ENCODE measurements around the gene OSBP2.

The OSBP2 gene

DNA sequence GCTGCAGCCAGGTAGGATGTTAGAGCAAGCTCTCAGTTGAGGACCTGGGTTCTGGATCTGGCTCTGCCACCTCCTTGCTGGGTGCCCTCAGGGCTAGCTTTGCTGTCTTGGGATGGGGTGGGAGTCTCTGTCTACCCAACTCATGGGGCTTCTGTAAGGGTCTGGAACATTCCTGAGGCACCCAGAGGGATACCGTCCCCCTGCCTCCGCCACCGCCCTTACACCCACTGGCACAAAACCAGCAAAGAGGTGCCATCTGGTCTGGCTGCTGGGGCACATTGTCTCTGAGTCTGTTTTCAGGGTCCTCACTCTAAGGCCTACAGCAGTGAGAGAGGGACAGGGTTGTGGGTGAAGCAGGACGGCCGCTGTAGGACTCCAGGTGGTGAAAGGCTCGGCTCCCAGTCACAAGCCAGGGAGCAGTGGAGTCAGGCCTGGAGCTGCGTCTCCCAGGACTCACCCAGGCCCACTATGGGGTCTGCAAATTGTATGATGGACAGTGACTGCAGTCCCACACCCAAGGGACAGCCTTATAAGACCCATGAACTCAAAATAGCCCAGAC, 189.0 kb downstream of the OSBP2 start:
- no peak for TF ChIP-seq YY1 (IDR thresholded peaks at IDR 0.05; ENCODE audit: low read depth)
- no peak for TF ChIP-seq ZBTB7A (IDR thresholded peaks at IDR 0.05; ENCODE audit: low read depth)
- no peak for TF ChIP-seq TAF1 (IDR thresholded peaks at IDR 0.05; ENCODE audit: low read depth)
- TF ChIP-seq NFIC (IDR thresholded peaks at IDR 0.05): no peak
- TF ChIP-seq CEBPB (IDR thresholded peaks at IDR 0.05): no peak
- TF ChIP-seq, protein P1, sequence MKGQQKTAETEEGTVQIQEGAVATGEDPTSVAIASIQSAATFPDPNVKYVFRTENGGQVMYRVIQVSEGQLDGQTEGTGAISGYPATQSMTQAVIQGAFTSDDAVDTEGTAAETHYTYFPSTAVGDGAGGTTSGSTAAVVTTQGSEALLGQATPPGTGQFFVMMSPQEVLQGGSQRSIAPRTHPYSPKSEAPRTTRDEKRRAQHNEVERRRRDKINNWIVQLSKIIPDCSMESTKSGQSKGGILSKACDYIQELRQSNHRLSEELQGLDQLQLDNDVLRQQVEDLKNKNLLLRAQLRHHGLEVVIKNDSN (IDR thresholded peaks at IDR 0.05): no peak
- TF ChIP-seq, protein P2, sequence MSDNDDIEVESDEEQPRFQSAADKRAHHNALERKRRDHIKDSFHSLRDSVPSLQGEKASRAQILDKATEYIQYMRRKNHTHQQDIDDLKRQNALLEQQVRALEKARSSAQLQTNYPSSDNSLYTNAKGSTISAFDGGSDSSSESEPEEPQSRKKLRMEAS (IDR thresholded peaks at IDR 0.05): no peak

DNA sequence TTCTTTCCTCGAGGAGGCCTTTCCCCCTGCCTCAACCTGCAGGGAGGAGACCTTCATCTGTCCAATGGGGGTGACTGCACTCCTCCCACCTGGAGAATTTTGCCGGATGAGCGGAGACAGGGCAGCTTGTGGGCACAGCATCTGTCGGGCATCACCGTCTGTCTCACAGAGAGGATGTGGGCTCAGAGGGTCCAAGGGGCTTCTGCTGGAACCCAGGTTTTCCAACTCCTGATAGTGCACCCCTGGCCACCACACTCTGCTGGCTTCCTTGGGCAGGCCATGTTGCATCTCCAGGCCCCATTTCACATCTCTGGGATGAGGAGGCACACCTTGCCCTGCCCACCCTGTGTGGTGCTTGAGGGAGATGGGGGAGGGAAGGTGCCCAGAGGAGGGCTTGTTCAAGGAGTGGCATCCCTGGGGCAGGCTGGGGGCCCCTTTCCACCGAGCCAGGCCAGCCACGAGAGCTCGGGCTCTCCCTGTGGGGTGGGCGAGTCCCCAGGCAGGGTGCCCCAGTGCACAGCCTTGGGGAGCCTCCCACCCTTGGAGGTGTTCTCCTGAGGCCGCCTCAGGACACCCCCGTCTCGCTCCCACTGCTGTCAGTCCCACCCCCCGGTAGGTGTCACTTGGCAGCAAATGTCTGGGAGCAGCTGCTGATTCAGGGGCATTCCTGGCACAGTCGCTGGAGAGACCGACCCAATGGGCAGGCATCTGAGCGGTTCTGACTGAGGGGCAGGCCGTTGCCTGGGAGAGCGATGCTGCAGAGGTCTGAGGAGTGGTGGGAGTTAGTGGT, 189.7 kb downstream of the OSBP2 start:
- TF ChIP-seq, protein P1 (IDR thresholded peaks at IDR 0.05): no peak
- TF ChIP-seq, protein P2 (IDR thresholded peaks at IDR 0.05): no peak
- TF ChIP-seq, protein P3, sequence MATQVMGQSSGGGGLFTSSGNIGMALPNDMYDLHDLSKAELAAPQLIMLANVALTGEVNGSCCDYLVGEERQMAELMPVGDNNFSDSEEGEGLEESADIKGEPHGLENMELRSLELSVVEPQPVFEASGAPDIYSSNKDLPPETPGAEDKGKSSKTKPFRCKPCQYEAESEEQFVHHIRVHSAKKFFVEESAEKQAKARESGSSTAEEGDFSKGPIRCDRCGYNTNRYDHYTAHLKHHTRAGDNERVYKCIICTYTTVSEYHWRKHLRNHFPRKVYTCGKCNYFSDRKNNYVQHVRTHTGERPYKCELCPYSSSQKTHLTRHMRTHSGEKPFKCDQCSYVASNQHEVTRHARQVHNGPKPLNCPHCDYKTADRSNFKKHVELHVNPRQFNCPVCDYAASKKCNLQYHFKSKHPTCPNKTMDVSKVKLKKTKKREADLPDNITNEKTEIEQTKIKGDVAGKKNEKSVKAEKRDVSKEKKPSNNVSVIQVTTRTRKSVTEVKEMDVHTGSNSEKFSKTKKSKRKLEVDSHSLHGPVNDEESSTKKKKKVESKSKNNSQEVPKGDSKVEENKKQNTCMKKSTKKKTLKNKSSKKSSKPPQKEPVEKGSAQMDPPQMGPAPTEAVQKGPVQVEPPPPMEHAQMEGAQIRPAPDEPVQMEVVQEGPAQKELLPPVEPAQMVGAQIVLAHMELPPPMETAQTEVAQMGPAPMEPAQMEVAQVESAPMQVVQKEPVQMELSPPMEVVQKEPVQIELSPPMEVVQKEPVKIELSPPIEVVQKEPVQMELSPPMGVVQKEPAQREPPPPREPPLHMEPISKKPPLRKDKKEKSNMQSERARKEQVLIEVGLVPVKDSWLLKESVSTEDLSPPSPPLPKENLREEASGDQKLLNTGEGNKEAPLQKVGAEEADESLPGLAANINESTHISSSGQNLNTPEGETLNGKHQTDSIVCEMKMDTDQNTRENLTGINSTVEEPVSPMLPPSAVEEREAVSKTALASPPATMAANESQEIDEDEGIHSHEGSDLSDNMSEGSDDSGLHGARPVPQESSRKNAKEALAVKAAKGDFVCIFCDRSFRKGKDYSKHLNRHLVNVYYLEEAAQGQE (IDR thresholded peaks at IDR 0.05; ENCODE audit: low read depth): no peak
- no peak for TF ChIP-seq TEAD4 (IDR thresholded peaks at IDR 0.05)

DNA sequence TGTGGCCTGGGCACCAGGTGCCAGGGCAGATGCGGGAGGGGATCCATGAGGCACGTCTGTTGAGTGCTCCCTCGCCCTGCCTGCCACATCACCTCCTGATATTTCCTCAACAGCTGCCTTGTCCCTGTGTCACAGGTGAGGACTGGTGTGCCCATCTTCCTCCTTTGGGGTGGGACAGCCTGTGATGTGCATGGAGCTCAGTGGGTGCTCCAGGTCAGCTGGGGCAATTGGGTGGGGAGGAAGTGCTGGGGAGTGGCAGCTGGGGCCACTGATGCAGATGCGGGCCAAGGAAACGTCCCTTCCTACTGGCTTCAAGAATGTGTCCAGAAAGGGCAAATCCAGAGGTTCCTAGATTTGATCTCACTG, 190.3 kb downstream of the OSBP2 start:
- TF ChIP-seq, protein P3 (IDR thresholded peaks at IDR 0.05; ENCODE audit: low read depth): no peak
- no peak for TF ChIP-seq ZBTB7A (IDR thresholded peaks at IDR 0.05; ENCODE audit: low read depth)
- TF ChIP-seq NFIC (IDR thresholded peaks at IDR 0.05): no peak
- TF ChIP-seq, protein P2 (IDR thresholded peaks at IDR 0.05): no peak
- TF ChIP-seq RAD21 (IDR thresholded peaks at IDR 0.05; ENCODE audit: low read depth): no peak
- TF ChIP-seq, protein P1 (IDR thresholded peaks at IDR 0.05): no peak
- TF ChIP-seq TCF12 (IDR thresholded peaks at IDR 0.05; ENCODE audit: low read depth): no peak
- no peak for TF ChIP-seq CREB1 (IDR thresholded peaks at IDR 0.05; ENCODE audit: low read depth)
- TF ChIP-seq YY1 (IDR thresholded peaks at IDR 0.05; ENCODE audit: low read depth): no peak
- TF ChIP-seq EP300 (IDR thresholded peaks at IDR 0.05; ENCODE audit: borderline replicate concordance): no peak
- TF ChIP-seq TEAD4 (IDR thresholded peaks at IDR 0.05): no peak
- TF ChIP-seq TAF1 (IDR thresholded peaks at IDR 0.05; ENCODE audit: low read depth): no peak
- TF ChIP-seq EGR1 (IDR thresholded peaks at IDR 0.05): no peak
- TF ChIP-seq CEBPB (IDR thresholded peaks at IDR 0.05): no peak
- no peak for TF ChIP-seq FOXM1 (IDR thresholded peaks at IDR 0.05; ENCODE audit: borderline replicate concordance, low read depth)

DNA sequence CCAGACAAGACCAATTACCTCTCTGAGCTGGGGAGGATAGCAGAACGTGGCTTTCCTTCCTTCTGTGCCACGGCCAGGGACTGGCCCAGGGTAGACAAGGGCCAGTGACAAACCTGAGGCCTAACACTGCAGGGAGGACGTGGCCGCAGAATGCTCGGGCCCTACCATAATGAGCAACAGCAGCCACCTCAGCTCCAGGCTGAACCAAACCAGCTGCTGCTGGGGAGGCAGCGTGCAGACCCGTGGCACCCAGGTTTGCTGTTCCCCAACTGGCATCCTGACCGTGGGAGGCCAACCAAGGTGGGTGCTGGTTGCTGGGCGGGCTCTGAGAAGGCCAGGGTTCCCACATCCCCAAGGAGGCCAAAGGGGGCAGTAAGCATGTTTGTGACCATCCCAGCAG, 190.9 kb downstream of the OSBP2 start:
- TF ChIP-seq EP300 (IDR thresholded peaks at IDR 0.05; ENCODE audit: borderline replicate concordance) (no peak), CREB1 (IDR thresholded peaks at IDR 0.05; ENCODE audit: low read depth) (no peak), FOXM1 (IDR thresholded peaks at IDR 0.05; ENCODE audit: borderline replicate concordance, low read depth) (no peak), NFIC (IDR thresholded peaks at IDR 0.05) (no peak), YY1 (IDR thresholded peaks at IDR 0.05; ENCODE audit: low read depth) (no peak), TCF12 (IDR thresholded peaks at IDR 0.05; ENCODE audit: low read depth) (no peak), TEAD4 (IDR thresholded peaks at IDR 0.05) (no peak)

DNA sequence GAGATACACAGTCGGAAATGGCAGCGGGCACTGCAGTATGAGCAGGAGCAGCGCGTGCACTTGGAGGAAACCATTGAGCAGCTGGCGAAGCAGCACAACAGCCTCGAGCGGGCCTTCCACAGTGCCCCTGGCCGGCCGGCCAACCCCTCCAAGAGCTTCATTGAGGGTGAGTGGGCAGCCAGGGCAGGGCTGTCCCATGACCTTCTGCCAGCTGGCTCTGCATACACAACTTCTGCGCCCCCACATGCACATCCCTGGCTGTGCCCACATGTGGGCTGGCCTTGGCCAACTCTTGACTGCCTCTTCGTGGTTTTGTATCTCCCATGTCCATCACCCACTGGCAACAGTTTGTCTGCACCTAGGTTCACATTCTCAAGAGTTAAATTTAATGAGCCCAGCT, 192.8 kb downstream of the OSBP2 start:
- TF ChIP-seq YY1 (IDR thresholded peaks at IDR 0.05; ENCODE audit: low read depth): no peak
- no peak for TF ChIP-seq ZBTB7A (IDR thresholded peaks at IDR 0.05; ENCODE audit: low read depth)
- TF ChIP-seq, protein P1 (IDR thresholded peaks at IDR 0.05): no peak
- TF ChIP-seq, protein P3 (IDR thresholded peaks at IDR 0.05; ENCODE audit: low read depth): no peak
- TF ChIP-seq CREB1 (IDR thresholded peaks at IDR 0.05; ENCODE audit: low read depth): no peak
- TF ChIP-seq TCF12 (IDR thresholded peaks at IDR 0.05; ENCODE audit: low read depth): no peak
- no peak for TF ChIP-seq RAD21 (IDR thresholded peaks at IDR 0.05; ENCODE audit: low read depth)
- TF ChIP-seq EGR1 (IDR thresholded peaks at IDR 0.05): no peak
- TF ChIP-seq TEAD4 (IDR thresholded peaks at IDR 0.05): no peak
- no peak for TF ChIP-seq CEBPB (IDR thresholded peaks at IDR 0.05)
- no peak for TF ChIP-seq EP300 (IDR thresholded peaks at IDR 0.05; ENCODE audit: borderline replicate concordance)
- TF ChIP-seq NFIC (IDR thresholded peaks at IDR 0.05): no peak

Data from Ishikawa (cell line).